Activated naive CD4-positive, alpha-beta T cell treated with anti-CD3 and anti-CD28 coated beads, Interleukin-2, amount 10 ng/mL, durations not matched to agents 7 days and 5 days (primary cell): Measurements from ENCODE around the gene CPNE5.

Experiments used
- CTCF ChIA-PET: fragments of 350-600 bp; sonication (Branson Sonifier 250); formaldehyde crosslinking; loops from one replicate; lab custom pipeline; 2021; ENCODE audit warnings: antibody characterized with exemption; lab: Charles Lee
- DNase-seq: peaks from one replicate; pipeline ENCODE4 v3.0.0-alpha.2; 2020
- H3K27ac Mint-ChIP-seq: one replicate; pipeline ENCODE4 v1.8.0; 2021; ENCODE audit warnings: mild to moderate bottlenecking, moderate library complexity, mixed read lengths
- H3K27me3 Mint-ChIP-seq: one replicate; pipeline ENCODE4 v1.8.0; 2021; ENCODE audit warnings: mild to moderate bottlenecking, mixed read lengths
- H3K36me3 Mint-ChIP-seq: one replicate; pipeline ENCODE4 v1.8.0; 2021; ENCODE audit warnings: mixed read lengths
- H3K4me1 Mint-ChIP-seq: one replicate; pipeline ENCODE4 v1.8.0; 2021; ENCODE audit warnings: mixed read lengths
- H3K4me3 Mint-ChIP-seq: one replicate; pipeline ENCODE4 v1.8.0; 2021; ENCODE audit warnings: mild to moderate bottlenecking, moderate library complexity, mixed read lengths
- H3K9me3 Mint-ChIP-seq: one replicate; pipeline ENCODE4 v1.8.0; 2021; ENCODE audit warnings: mixed read lengths

CPNE5 gene

DNA sequence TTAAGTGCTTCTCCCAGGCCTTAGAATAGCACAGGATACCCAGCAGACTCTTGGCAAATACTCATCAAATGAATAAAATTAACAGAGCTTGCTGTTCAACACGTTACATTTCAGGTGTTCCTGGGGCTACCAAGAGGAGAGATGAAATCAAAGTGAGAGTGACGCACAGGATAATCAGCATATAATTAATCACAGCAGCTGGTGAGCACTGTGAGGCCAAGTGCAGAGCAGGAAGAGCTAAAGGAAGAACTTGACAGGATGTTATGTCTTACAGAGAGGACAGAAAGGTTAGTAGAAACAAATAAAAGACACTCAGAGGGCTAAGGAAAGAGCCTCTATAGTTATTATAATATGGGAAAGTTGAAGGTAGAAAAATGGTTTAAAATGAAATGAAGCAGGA, 26.6 kb upstream of the CPNE5 start:
- H3K4me1 Mint-ChIP-seq = peaks cover 42% of the 10 kb centered on the region
- CTCF ChIA-PET = interaction anchor here (0.8 to 2.3 kb wide), 4 partner anchors 13 to 100 kb away, joined by 3 to 12 read pairs (median 5); no protein-coding TSS in a partner anchor
- no peak overlapping the region for H3K4me3 Mint-ChIP-seq
- no peaks in the 10 kb centered on the region for H3K9me3 Mint-ChIP-seq
- H3K36me3 Mint-ChIP-seq = peaks cover 59% of the 10 kb centered on the region
- no peaks in the 10 kb centered on the region for H3K27me3 Mint-ChIP-seq
- no peak for DNase-seq
- H3K27ac Mint-ChIP-seq = no peak overlapping the region

GRCh38 chr6:36863670-36864540, 24.7 kb upstream of the CPNE5 start:
- no peak for DNase-seq
- no peak overlapping the region for H3K4me3 Mint-ChIP-seq
- CTCF ChIA-PET = interaction anchor here (0.8 to 2.4 kb wide), 7 partner anchors 9 to 154 kb away, joined by 3 to 12 read pairs (median 7); partner anchors contain the start of gene C6orf89
- H3K27ac Mint-ChIP-seq = peak overlapping the region; percentile 6
- peaks cover 54% of the 10 kb centered on the region for H3K36me3 Mint-ChIP-seq
- H3K27me3 Mint-ChIP-seq = no peaks in the 10 kb centered on the region
- no peaks in the 10 kb centered on the region for H3K9me3 Mint-ChIP-seq
- H3K4me1 Mint-ChIP-seq = peaks cover 38% of the 10 kb centered on the region

- Mint-ChIP-seq H3K36me3 (peaks cover 52% of the 10 kb centered on the region), H3K27ac (no peak overlapping the region), H3K27me3 (no peaks in the 10 kb centered on the region), H3K9me3 (no peaks in the 10 kb centered on the region), H3K4me3 (no peak overlapping the region), H3K4me1 (peaks cover 34% of the 10 kb centered on the region)
- DNase-seq = no peak
- CTCF ChIA-PET = interaction anchor here (2.2 to 2.4 kb wide), 2 partner anchors 10 kb away, joined by 7 to 12 read pairs; no protein-coding TSS in a partner anchor
Observed at GRCh38 chr6:36862848-36863382, 23.7 kb upstream of the CPNE5 start.

GRCh38 chr6:36862164-36862847, 23.1 kb upstream of the CPNE5 start:
- H3K4me3 Mint-ChIP-seq = no peak overlapping the region
- peak overlapping the region; percentile 3 for H3K27ac Mint-ChIP-seq
- no peak for DNase-seq
- H3K27me3 Mint-ChIP-seq = no peaks in the 10 kb centered on the region
- CTCF ChIA-PET = interaction anchor here (0.7 kb wide), 1 partner anchor 15 kb away, joined by 4 read pairs; no protein-coding TSS in a partner anchor
- peaks cover 29% of the 10 kb centered on the region for H3K4me1 Mint-ChIP-seq
- H3K9me3 Mint-ChIP-seq = no peaks in the 10 kb centered on the region
- H3K36me3 Mint-ChIP-seq = peaks cover 49% of the 10 kb centered on the region

DNA sequence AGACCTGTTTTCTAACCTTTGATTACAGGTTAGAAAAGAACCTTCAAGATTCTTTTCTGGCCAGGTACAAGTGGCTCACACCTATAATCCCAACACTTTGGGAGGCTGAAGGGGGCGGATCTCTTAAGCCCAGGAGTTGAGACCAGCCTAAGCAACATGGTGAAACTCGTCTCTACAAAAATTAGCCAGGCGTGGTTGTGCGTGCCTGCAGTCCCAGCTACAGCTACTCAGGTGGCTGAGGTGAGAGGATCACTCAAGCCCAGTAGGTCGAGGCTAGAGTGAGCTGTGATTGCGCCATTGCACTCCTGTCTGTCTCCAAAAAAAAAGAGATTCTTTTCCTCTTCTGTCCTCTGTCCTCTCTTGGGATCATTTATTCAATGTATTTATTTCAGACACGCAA, 20.9 kb upstream of the CPNE5 start:
- CTCF ChIA-PET = interaction anchor here (0.6 to 1.5 kb wide), 6 partner anchors 9 to 99 kb away, joined by 3 to 14 read pairs (median 4); no protein-coding TSS in a partner anchor
- peaks cover 11% of the 10 kb centered on the region for H3K4me1 Mint-ChIP-seq
- no peak overlapping the region for H3K4me3 Mint-ChIP-seq
- peaks cover 54% of the 10 kb centered on the region for H3K36me3 Mint-ChIP-seq
- H3K9me3 Mint-ChIP-seq = no peaks in the 10 kb centered on the region
- H3K27me3 Mint-ChIP-seq = no peaks in the 10 kb centered on the region
- no peak overlapping the region for H3K27ac Mint-ChIP-seq
- DNase-seq = no peak

DNA sequence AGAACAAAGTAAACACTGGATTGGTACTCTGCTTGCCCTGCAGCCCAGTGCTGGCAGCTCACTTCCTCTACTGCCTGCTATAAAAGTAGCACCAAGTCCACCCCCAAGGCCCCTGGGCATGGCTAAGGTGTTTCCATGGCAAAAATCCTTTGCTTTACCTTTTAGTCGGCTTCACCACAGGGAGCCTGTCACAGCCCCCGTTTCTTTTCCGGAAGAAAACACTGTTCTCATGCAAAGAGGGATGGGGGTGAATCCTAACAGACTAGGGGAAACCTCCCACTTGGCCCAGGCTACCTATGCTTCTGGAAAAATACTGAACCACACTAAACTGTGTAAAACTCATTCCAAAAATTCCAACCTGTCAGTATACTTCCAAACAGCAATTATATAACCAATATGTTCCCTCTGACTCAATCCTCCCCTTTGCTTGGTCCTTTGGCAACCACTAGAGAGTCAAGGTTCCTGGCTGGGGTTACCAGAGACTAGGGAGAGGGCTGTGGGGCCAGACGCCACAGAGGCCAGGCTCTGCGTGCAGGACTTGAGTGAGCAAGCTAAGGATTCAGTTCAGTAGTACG, 19.2 kb upstream of the CPNE5 start:
- no peak overlapping the region for H3K27ac Mint-ChIP-seq
- DNase-seq = no peak
- CTCF ChIA-PET = interaction anchor here (0.6 to 1.4 kb wide), 2 partner anchors 11 to 92 kb away, joined by 3 read pairs; no protein-coding TSS in a partner anchor
- peaks cover 56% of the 10 kb centered on the region for H3K36me3 Mint-ChIP-seq
- peaks cover 7% of the 10 kb centered on the region for H3K4me1 Mint-ChIP-seq
- H3K9me3 Mint-ChIP-seq = no peaks in the 10 kb centered on the region
- H3K27me3 Mint-ChIP-seq = no peaks in the 10 kb centered on the region
- no peak overlapping the region for H3K4me3 Mint-ChIP-seq

GRCh38 chr6:36857325-36857724, 18.1 kb upstream of the CPNE5 start:
- no peaks in the 10 kb centered on the region for H3K27me3 Mint-ChIP-seq
- H3K4me1 Mint-ChIP-seq = peaks cover 3% of the 10 kb centered on the region
- H3K27ac Mint-ChIP-seq = no peak overlapping the region
- no peak overlapping the region for H3K4me3 Mint-ChIP-seq
- CTCF ChIA-PET = interaction anchor here (1.4 kb wide), 1 partner anchor 10 kb away, joined by 3 read pairs; no protein-coding TSS in a partner anchor
- DNase-seq = no peak
- H3K9me3 Mint-ChIP-seq = no peaks in the 10 kb centered on the region
- H3K36me3 Mint-ChIP-seq = peaks cover 51% of the 10 kb centered on the region

- H3K36me3 Mint-ChIP-seq = peaks cover 53% of the 10 kb centered on the region
- DNase-seq = no peak
- H3K27ac Mint-ChIP-seq = no peak overlapping the region
- H3K4me1 Mint-ChIP-seq = peaks cover 3% of the 10 kb centered on the region
- no peaks in the 10 kb centered on the region for H3K9me3 Mint-ChIP-seq
- CTCF ChIA-PET = no interaction called here
- H3K4me3 Mint-ChIP-seq = no peak overlapping the region
- H3K27me3 Mint-ChIP-seq = no peaks in the 10 kb centered on the region
Observed at GRCh38 chr6:36856277-36856676, 17.0 kb upstream of the CPNE5 start.

DNA sequence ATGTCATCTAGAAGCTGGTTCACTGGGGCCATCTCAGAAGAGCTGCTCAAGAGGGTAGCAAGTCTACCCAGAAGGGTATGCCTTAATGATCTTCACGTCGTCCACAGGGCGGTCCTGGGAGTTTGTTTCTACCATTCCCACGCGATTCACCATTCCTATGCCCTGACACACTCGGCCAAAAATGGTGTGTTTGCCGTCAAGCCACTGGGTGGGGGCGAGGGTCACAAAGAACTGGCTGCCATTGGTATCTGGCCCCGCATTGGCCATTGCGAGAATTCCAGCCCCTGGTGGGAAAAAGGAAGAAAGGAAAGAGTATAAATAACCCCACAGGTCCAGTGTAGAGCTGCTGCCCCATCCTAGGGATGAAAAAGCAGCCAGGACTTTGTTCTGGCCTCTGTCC, 16.5 kb upstream of the CPNE5 start:
- Mint-ChIP-seq H3K4me1 (peaks cover 3% of the 10 kb centered on the region), H3K9me3 (peaks cover 2% of the 10 kb centered on the region), H3K36me3 (peaks cover 54% of the 10 kb centered on the region), H3K27ac (no peak overlapping the region), H3K27me3 (peaks cover 3% of the 10 kb centered on the region), H3K4me3 (no peak overlapping the region)
- CTCF ChIA-PET = no interaction called here
- DNase-seq = no peak

GRCh38 chr6:36853325-36853724, 14.1 kb upstream of the CPNE5 start:
- CTCF ChIA-PET = interaction anchor here (0.6 to 9.5 kb wide), 11 partner anchors 10 to 229 kb away, joined by 3 to 149 read pairs (median 9); partner anchors contain the start of gene PPIL1
- Mint-ChIP-seq H3K4me1 (no peaks in the 10 kb centered on the region), H3K4me3 (no peak overlapping the region), H3K9me3 (peaks cover 2% of the 10 kb centered on the region), H3K36me3 (peaks cover 50% of the 10 kb centered on the region), H3K27me3 (peaks cover 12% of the 10 kb centered on the region), H3K27ac (no peak overlapping the region)
- no peak for DNase-seq

DNA sequence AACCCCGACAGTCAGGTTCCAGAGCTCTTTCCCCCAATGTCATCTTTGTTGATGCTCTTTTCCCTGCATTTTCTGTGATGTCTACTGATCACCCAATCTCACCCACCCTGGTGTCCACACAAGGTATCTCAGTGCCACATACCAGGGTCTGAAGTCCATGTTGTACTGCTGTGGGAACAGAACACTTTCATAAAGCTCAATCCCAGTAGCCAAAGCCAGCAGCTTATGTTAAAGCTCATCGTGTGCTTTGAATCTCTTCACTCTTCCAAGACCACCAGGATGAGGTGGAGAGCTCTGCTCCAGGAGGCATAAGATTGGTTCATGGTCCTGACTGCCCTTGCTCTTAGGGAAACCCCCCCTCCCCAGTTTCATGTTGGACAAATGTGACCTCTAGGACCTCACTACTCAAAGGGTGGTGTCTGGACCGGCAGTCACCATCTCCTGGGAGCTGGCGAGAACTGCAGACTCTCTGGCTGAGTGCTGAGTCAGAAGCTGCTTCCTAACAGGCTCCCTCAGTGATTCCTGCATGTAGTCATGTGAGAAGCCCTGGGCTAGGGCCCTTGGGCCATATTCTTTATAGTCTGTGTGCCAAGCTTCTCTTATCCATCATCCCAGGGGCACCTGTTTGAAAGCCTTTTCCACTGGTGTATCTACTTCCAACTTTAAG, 13.4 kb upstream of the CPNE5 start:
- no peak overlapping the region for H3K27ac Mint-ChIP-seq
- H3K9me3 Mint-ChIP-seq = peaks cover 2% of the 10 kb centered on the region
- no peak overlapping the region for H3K4me3 Mint-ChIP-seq
- CTCF ChIA-PET = interaction anchor here (0.6 to 9.5 kb wide), 19 partner anchors 8 to 228 kb away, joined by 3 to 149 read pairs (median 6); partner anchors contain the start of genes C6orf89 and PPIL1
- no peaks in the 10 kb centered on the region for H3K4me1 Mint-ChIP-seq
- peaks cover 15% of the 10 kb centered on the region for H3K27me3 Mint-ChIP-seq
- H3K36me3 Mint-ChIP-seq = peaks cover 50% of the 10 kb centered on the region
- no peak for DNase-seq

DNA sequence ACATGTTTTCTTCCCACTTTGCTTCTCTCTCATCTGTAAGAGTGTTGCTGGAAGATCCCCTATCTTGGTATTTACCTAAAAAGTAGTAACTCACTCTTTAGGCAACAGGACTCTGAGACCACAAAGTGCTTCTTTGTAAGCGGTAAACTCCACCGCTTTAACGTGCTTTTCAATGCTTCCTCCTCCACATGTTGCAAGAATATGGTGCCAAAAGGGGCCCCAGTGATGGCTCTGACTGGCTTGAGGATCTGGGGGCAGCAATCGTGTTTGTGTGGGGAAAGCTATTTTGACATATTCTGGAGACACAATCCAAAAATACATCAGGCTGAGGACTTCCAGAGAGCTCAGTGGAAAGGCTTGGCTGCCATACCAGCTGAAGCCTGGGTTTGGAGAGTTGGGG, 12.4 kb upstream of the CPNE5 start:
- Mint-ChIP-seq H3K4me3 (no peak overlapping the region), H3K9me3 (peaks cover 2% of the 10 kb centered on the region), H3K4me1 (no peaks in the 10 kb centered on the region), H3K36me3 (peaks cover 44% of the 10 kb centered on the region), H3K27me3 (peaks cover 15% of the 10 kb centered on the region), H3K27ac (no peak overlapping the region)
- DNase-seq = no peak
- CTCF ChIA-PET = interaction anchor here (0.7 to 9.5 kb wide), 26 partner anchors 8 to 237 kb away, joined by 3 to 149 read pairs (median 6); partner anchors contain the start of genes C6orf89, PI16 and PPIL1

GRCh38 chr6:36851149-36851614, 11.9 kb upstream of the CPNE5 start:
- H3K27me3 Mint-ChIP-seq = peaks cover 15% of the 10 kb centered on the region
- peak; percentile 55 for DNase-seq
- CTCF ChIA-PET = interaction anchor here (0.7 to 9.5 kb wide), 25 partner anchors 8 to 237 kb away, joined by 3 to 149 read pairs (median 5); partner anchors contain the start of genes C6orf89, PI16 and PPIL1
- peaks cover 41% of the 10 kb centered on the region for H3K36me3 Mint-ChIP-seq
- H3K4me3 Mint-ChIP-seq = no peak overlapping the region
- no peaks in the 10 kb centered on the region for H3K4me1 Mint-ChIP-seq
- peaks cover 2% of the 10 kb centered on the region for H3K9me3 Mint-ChIP-seq
- no peak overlapping the region for H3K27ac Mint-ChIP-seq
